Adipocyte (in vitro differentiated cells): ENCODE results near the gene SUPT3H.

Source experiments
- DNase-seq: peaks from one replicate; pipeline ENCODE4 v3.0.0-alpha.2; 2015; ENCODE audit warnings: low read depth
- H3K27me3 ChIP-seq: replicated peaks from 2 replicates; pipeline ENCODE4 v1.7.0; 2013; ENCODE audit warnings: mild to moderate bottlenecking, low read length, moderate library complexity; ENCODE audit not compliant: control insufficient read depth, insufficient read depth
- H3K36me3 ChIP-seq: 2 replicates; pipeline ENCODE4 v1.7.0; 2013; ENCODE audit warnings: low read length, mild to moderate bottlenecking, moderate library complexity; ENCODE audit not compliant: control insufficient read depth, insufficient read depth, severe bottlenecking
- H3K4me1 ChIP-seq: 2 replicates; pipeline ENCODE4 v1.7.0; 2013; ENCODE audit warnings: mild to moderate bottlenecking, low read length, moderate library complexity; ENCODE audit not compliant: control insufficient read depth, insufficient read depth
- H3K4me3 ChIP-seq: 2 replicates; pipeline ENCODE4 v1.7.0; 2013; ENCODE audit warnings: mild to moderate bottlenecking, low read length, moderate library complexity
- H3K9ac ChIP-seq: 2 replicates; pipeline ENCODE4 v1.7.0; 2013; ENCODE audit warnings: mild to moderate bottlenecking, low read length, moderate library complexity
- H3K9me3 ChIP-seq: 2 replicates; pipeline ENCODE4 v1.7.0; 2013; ENCODE audit warnings: mild to moderate bottlenecking, low read length, moderate library complexity; ENCODE audit not compliant: control insufficient read depth

Gene SUPT3H

GRCh38 chr6:45229416-45229815, 148.3 kb downstream of the SUPT3H start:
- peaks cover 12% of the 10 kb centered on the region for H3K9me3 ChIP-seq
- no peaks in the 10 kb centered on the region for H3K36me3 ChIP-seq
- no peak overlapping the region for H3K9ac ChIP-seq
- no peak overlapping the region for H3K4me3 ChIP-seq
- H3K4me1 ChIP-seq = no peaks in the 10 kb centered on the region
- DNase-seq = no peak
- no peaks in the 10 kb centered on the region for H3K27me3 ChIP-seq

- DNase-seq = no peak
- Histone ChIP-seq H3K9me3 (peaks cover 2% of the 10 kb centered on the region), H3K27me3 (no peaks in the 10 kb centered on the region), H3K36me3 (no peaks in the 10 kb centered on the region), H3K4me1 (no peaks in the 10 kb centered on the region), H3K9ac (no peak overlapping the region), H3K4me3 (no peak overlapping the region)
Observed at GRCh38 chr6:45226081-45226480, 151.7 kb downstream of the SUPT3H start.

GRCh38 chr6:45222380-45222779, 155.4 kb downstream of the SUPT3H start:
- H3K4me1 ChIP-seq = peaks cover 2% of the 10 kb centered on the region
- H3K9me3 ChIP-seq = no peaks in the 10 kb centered on the region
- H3K4me3 ChIP-seq = no peak overlapping the region
- no peak for DNase-seq
- H3K9ac ChIP-seq = no peak overlapping the region
- no peaks in the 10 kb centered on the region for H3K27me3 ChIP-seq
- H3K36me3 ChIP-seq = no peaks in the 10 kb centered on the region

- Histone ChIP-seq H3K9me3 (peaks cover 10% of the 10 kb centered on the region), H3K4me3 (no peak overlapping the region), H3K4me1 (peaks cover 2% of the 10 kb centered on the region), H3K27me3 (no peaks in the 10 kb centered on the region), H3K36me3 (no peaks in the 10 kb centered on the region), H3K9ac (no peak overlapping the region)
- DNase-seq = no peak
Observed at GRCh38 chr6:45215759-45216158, 162.0 kb downstream of the SUPT3H start.

GRCh38 chr6:45212976-45213375, 164.8 kb downstream of the SUPT3H start:
- no peak overlapping the region for H3K9ac ChIP-seq
- no peak for DNase-seq
- peaks cover 20% of the 10 kb centered on the region for H3K9me3 ChIP-seq
- no peak overlapping the region for H3K4me3 ChIP-seq
- no peaks in the 10 kb centered on the region for H3K36me3 ChIP-seq
- H3K4me1 ChIP-seq = no peaks in the 10 kb centered on the region
- no peaks in the 10 kb centered on the region for H3K27me3 ChIP-seq

GRCh38 chr6:45209762-45210161, 168.0 kb downstream of the SUPT3H start:
- Histone ChIP-seq H3K9me3 (peaks cover 11% of the 10 kb centered on the region), H3K4me1 (no peaks in the 10 kb centered on the region), H3K9ac (no peak overlapping the region), H3K4me3 (no peak overlapping the region), H3K36me3 (no peaks in the 10 kb centered on the region), H3K27me3 (no peaks in the 10 kb centered on the region)
- DNase-seq = no peak

GRCh38 chr6:45206793-45207492, 170.8 kb downstream of the SUPT3H start:
- no peak for DNase-seq
- Histone ChIP-seq H3K27me3 (no peaks in the 10 kb centered on the region), H3K4me3 (no peak overlapping the region), H3K36me3 (no peaks in the 10 kb centered on the region), H3K9ac (no peak overlapping the region), H3K9me3 (peaks cover 10% of the 10 kb centered on the region), H3K4me1 (no peaks in the 10 kb centered on the region)

GRCh38 chr6:45201484-45201883, 176.2 kb downstream of the SUPT3H start:
- Histone ChIP-seq H3K36me3 (no peaks in the 10 kb centered on the region), H3K4me3 (no peak overlapping the region), H3K4me1 (no peaks in the 10 kb centered on the region), H3K27me3 (no peaks in the 10 kb centered on the region), H3K9ac (no peak overlapping the region), H3K9me3 (no peaks in the 10 kb centered on the region)
- DNase-seq = no peak

- Histone ChIP-seq H3K4me3 (no peak overlapping the region), H3K4me1 (no peaks in the 10 kb centered on the region), H3K9me3 (no peaks in the 10 kb centered on the region), H3K27me3 (no peaks in the 10 kb centered on the region), H3K9ac (no peak overlapping the region), H3K36me3 (no peaks in the 10 kb centered on the region)
- no peak for DNase-seq
Observed at GRCh38 chr6:45200510-45200909, 177.2 kb downstream of the SUPT3H start.

GRCh38 chr6:45199554-45199953, 178.2 kb downstream of the SUPT3H start:
- no peaks in the 10 kb centered on the region for H3K36me3 ChIP-seq
- no peaks in the 10 kb centered on the region for H3K4me1 ChIP-seq
- no peak overlapping the region for H3K4me3 ChIP-seq
- H3K27me3 ChIP-seq = no peaks in the 10 kb centered on the region
- H3K9me3 ChIP-seq = no peaks in the 10 kb centered on the region
- no peak for DNase-seq
- H3K9ac ChIP-seq = no peak overlapping the region

- Histone ChIP-seq H3K27me3 (no peaks in the 10 kb centered on the region), H3K9me3 (no peaks in the 10 kb centered on the region), H3K4me1 (no peaks in the 10 kb centered on the region), H3K36me3 (no peaks in the 10 kb centered on the region), H3K9ac (no peak overlapping the region), H3K4me3 (no peak overlapping the region)
- DNase-seq = no peak
Observed at GRCh38 chr6:45196121-45196520, 181.6 kb downstream of the SUPT3H start.

- no peaks in the 10 kb centered on the region for H3K4me1 ChIP-seq
- no peaks in the 10 kb centered on the region for H3K27me3 ChIP-seq
- no peak overlapping the region for H3K4me3 ChIP-seq
- DNase-seq = no peak
- no peaks in the 10 kb centered on the region for H3K36me3 ChIP-seq
- H3K9me3 ChIP-seq = no peaks in the 10 kb centered on the region
- H3K9ac ChIP-seq = no peak overlapping the region
Observed at GRCh38 chr6:45195137-45195536, 182.6 kb downstream of the SUPT3H start.
